ENCODE data around the gene DCC. TPM values are rescaled to one million over a fixed set of nuclear protein-coding genes. Genes with fewer than 3 reads are reported as not detected.

DCC gene
- total RNA-seq, 1 donor from 2014 or later: not detected

GRCh38 chr18:52869942-52870907 lies 530.2 kb downstream of the DCC start:
- H3K4me3 ChIP-seq (ENCODE audit: low read depth, low read length): no peak overlapping the region
- no peak for DNase-seq (ENCODE audit: low read depth)
- no peak for TF ChIP-seq CTCF (conservative IDR thresholded peaks at IDR 0.05; ENCODE audit: low read depth, low read length)

- no peak for TF ChIP-seq CTCF (conservative IDR thresholded peaks at IDR 0.05; ENCODE audit: low read depth, low read length)
- DNase-seq (ENCODE audit: low read depth): no peak
- H3K4me3 ChIP-seq (ENCODE audit: low read depth, low read length): no peak overlapping the region
Observed at GRCh38 chr18:52874774-52875173, 534.8 kb downstream of the DCC start.

- DNase-seq (ENCODE audit: low read depth): no peak
- TF ChIP-seq CTCF (conservative IDR thresholded peaks at IDR 0.05; ENCODE audit: low read depth, low read length): no peak
Observed at GRCh38 chr18:52875725-52876124, 535.7 kb downstream of the DCC start.

GRCh38 chr18:52888014-52888413 lies 548.0 kb downstream of the DCC start:
- no peak for DNase-seq (ENCODE audit: low read depth)
- TF ChIP-seq CTCF (conservative IDR thresholded peaks at IDR 0.05; ENCODE audit: low read depth, low read length): no peak
- no peak overlapping the region for H3K4me3 ChIP-seq (ENCODE audit: low read depth, low read length)

More at GRCh38 chr18:52875725-52876124, 535.7 kb downstream of the DCC start:
- no peak overlapping the region for H3K4me3 ChIP-seq (ENCODE audit: low read depth, low read length)

- DNase-seq (ENCODE audit: low read depth): no peak
- H3K4me3 ChIP-seq (ENCODE audit: low read depth, low read length): no peak overlapping the region
- TF ChIP-seq CTCF (conservative IDR thresholded peaks at IDR 0.05; ENCODE audit: low read depth, low read length): no peak
Observed at GRCh38 chr18:52894801-52895200, 554.8 kb downstream of the DCC start.

- no peak for DNase-seq (ENCODE audit: low read depth)
- no peak for TF ChIP-seq CTCF (conservative IDR thresholded peaks at IDR 0.05; ENCODE audit: low read depth, low read length)
- H3K4me3 ChIP-seq (ENCODE audit: low read depth, low read length): no peak overlapping the region
Observed at GRCh38 chr18:52897611-52898484, 557.9 kb downstream of the DCC start.

Data from epithelial cell of proximal tubule (primary cell).